IMR-90 (cell line): ENCODE results near the gene CEP162. TPM values are rescaled to one million over a fixed set of nuclear protein-coding genes. Genes with fewer than 3 reads are reported as not detected.
"Not testable (repeated sequence)": the region's sequence is repeated elsewhere in the genome, so short reads cannot be mapped to it uniquely, and the experiment has no call there.

Experiments used
- ATAC-seq: fragments of 200-7000 bp; cut with Tn5 transposase; 2 replicates; pipeline ENCODE4 v1.9.1; 2020; ENCODE audit warnings: low read depth, mild to moderate bottlenecking, moderate library complexity
- BruUV-seq: library from RNA; stranded (reverse); fragments of 400-500 nt; replicated peaks from 2 replicates; lab custom pipeline; 2021; lab: Mats Ljungman, UMichigan
- CTCF ChIA-PET: fragments of 300-600 bp; formaldehyde crosslinking; extraction: SDS; loops from one replicate; lab custom pipeline; 2021; ENCODE audit warnings: antibody characterized with exemption; lab: Yijun Ruan, JAX
- POLR2A ChIA-PET: fragments of 300-600 bp; sonication (Branson Sonifier 250); formaldehyde crosslinking; loops from one replicate; lab custom pipeline; 2022; ENCODE audit warnings: antibody characterized with exemption; ENCODE audit not compliant: unreplicated experiment; lab: Charles Lee
- DNase-seq: peaks from one replicate; pipeline ENCODE4 v3.0.0; 2013
- H2AFZ ChIP-seq: replicated peaks from 2 replicates; pipeline ENCODE3; 2013; ENCODE audit warnings: low read length, mild to moderate bottlenecking; ENCODE audit not compliant: poor library complexity
- H2AK5ac ChIP-seq: 2 replicates; pipeline ENCODE4 v1.6.1; 2013; ENCODE audit warnings: low read depth, low read length, inconsistent platforms
- H2AK9ac ChIP-seq: replicated peaks from 2 replicates; pipeline ENCODE3; 2013; ENCODE audit warnings: mild to moderate bottlenecking, low read depth, low read length, moderate library complexity; ENCODE audit not compliant: poor library complexity
- H2BK120ac ChIP-seq: 2 replicates; pipeline ENCODE4 v1.6.1; 2013; ENCODE audit warnings: low read depth, low read length, inconsistent platforms
- H2BK15ac ChIP-seq: 3 replicates; pipeline ENCODE4 v1.6.1; 2013; ENCODE audit warnings: low read depth, low read length, inconsistent platforms
- H2BK20ac ChIP-seq: 2 replicates; pipeline ENCODE4 v1.6.1; 2013; ENCODE audit warnings: low read depth, mild to moderate bottlenecking, inconsistent platforms, low read length, moderate library complexity
- H2BK5ac ChIP-seq: 2 replicates; pipeline ENCODE4 v1.6.1; 2013; ENCODE audit warnings: mild to moderate bottlenecking, low read depth, low read length, inconsistent platforms; ENCODE audit not compliant: poor library complexity, severe bottlenecking
- H3K14ac ChIP-seq: replicated peaks from 2 replicates; pipeline ENCODE4 v1.6.1; 2013; ENCODE audit warnings: low read depth, low read length, inconsistent platforms
- H3K18ac ChIP-seq: 2 replicates; pipeline ENCODE4 v1.6.1; 2013; ENCODE audit warnings: low read depth, low read length, control low read depth
- H3K23ac ChIP-seq: 2 replicates; pipeline ENCODE4 v1.6.1; 2013; ENCODE audit warnings: low read depth, low read length, inconsistent platforms
- H3K27ac ChIP-seq: 2 replicates; pipeline ENCODE4 v1.5.1; 2013; ENCODE audit warnings: mild to moderate bottlenecking, control low read depth, low read length; ENCODE audit not compliant: insufficient read depth
- H3K27me3 ChIP-seq: 2 replicates; pipeline ENCODE4 v1.6.1; 2013; ENCODE audit warnings: low read length; ENCODE audit not compliant: control insufficient read depth, insufficient read depth
- H3K36me3 ChIP-seq: 2 replicates; pipeline ENCODE4 v1.6.1; 2013; ENCODE audit warnings: low read length, mixed read lengths; ENCODE audit not compliant: control insufficient read depth, insufficient read depth
- H3K4ac ChIP-seq: 2 replicates; pipeline ENCODE4 v1.6.1; 2013; ENCODE audit warnings: low read depth, low read length, inconsistent platforms
- H3K4me1 ChIP-seq: 2 replicates; pipeline ENCODE4 v1.6.1; 2013; ENCODE audit warnings: low read length, mixed read lengths; ENCODE audit not compliant: control insufficient read depth, insufficient read depth
- H3K4me2 ChIP-seq: 2 replicates; pipeline ENCODE4 v1.6.1; 2013; ENCODE audit warnings: low read depth, mild to moderate bottlenecking, control low read depth, low read length, moderate library complexity
- H3K4me3 ChIP-seq: 2 replicates; pipeline ENCODE4 v1.5.1; 2013; ENCODE audit warnings: low read depth, mild to moderate bottlenecking, control low read depth, low read length, moderate library complexity; ENCODE audit not compliant: insufficient read depth
- H3K56ac ChIP-seq: 2 replicates; pipeline ENCODE4 v1.6.1; 2013; ENCODE audit warnings: low read length, inconsistent platforms; ENCODE audit not compliant: insufficient read depth; ENCODE audit errors: extremely low read depth
- H3K79me1 ChIP-seq, 2 experiments: 2 replicates each; pipeline ENCODE4 v1.6.1; 2013; ENCODE audit warnings: low read length in 2 of 2, inconsistent platforms in 1 of 2, low read depth in 1 of 2
- H3K9ac ChIP-seq: 2 replicates; pipeline ENCODE4 v1.6.1; 2013; ENCODE audit warnings: low read depth, low read length, control low read depth
- H3K9me1 ChIP-seq: 2 replicates; pipeline ENCODE4 v1.6.1; 2013; ENCODE audit warnings: low read length, inconsistent platforms; ENCODE audit not compliant: insufficient read depth
- H3K9me3 ChIP-seq: 2 replicates; pipeline ENCODE4 v1.6.1; 2013; ENCODE audit warnings: low read length; ENCODE audit not compliant: control insufficient read depth, insufficient read depth
- H4K20me1 ChIP-seq: 2 replicates; pipeline ENCODE4 v1.6.1; 2013; ENCODE audit warnings: low read length, inconsistent platforms; ENCODE audit not compliant: insufficient read depth
- H4K5ac ChIP-seq: 2 replicates; pipeline ENCODE4 v1.6.1; 2013; ENCODE audit warnings: mild to moderate bottlenecking, low read depth, low read length, control low read depth
- H4K8ac ChIP-seq, 2 experiments: 2 replicates each; pipeline ENCODE4 v1.6.1; 2013; ENCODE audit warnings: low read depth in 2 of 2, low read length in 2 of 2, control low read depth in 1 of 2, inconsistent platforms in 1 of 2
- H4K91ac ChIP-seq: 2 replicates; pipeline ENCODE4 v1.6.1; 2013; ENCODE audit warnings: low read depth, low read length, inconsistent platforms; ENCODE audit not compliant: insufficient read depth
- BHLHE40 ChIP-seq: fragments of 150-350 bp; IDR thresholded peaks from 2 replicates; pipeline ENCODE4 v1.6.1; 2016; ENCODE audit warnings: mild to moderate bottlenecking, low read depth, low read length
- CEBPB ChIP-seq: IDR thresholded peaks from 2 replicates; pipeline ENCODE4 v1.6.1; 2012; ENCODE audit warnings: low read depth, low read length, improper control_type of control experiment
- CHD1 ChIP-seq: IDR thresholded peaks from 2 replicates; pipeline ENCODE4 v1.6.1; 2012; ENCODE audit warnings: low read depth, low read length, improper control_type of control experiment
- MAFK ChIP-seq: IDR thresholded peaks from 2 replicates; pipeline ENCODE4 v1.6.1; 2012; ENCODE audit warnings: low read depth, low read length, improper control_type of control experiment
- RCOR1 ChIP-seq: IDR thresholded peaks from 2 replicates; pipeline ENCODE4 v1.6.1; 2012; ENCODE audit warnings: mild to moderate bottlenecking, low read length, improper control_type of control experiment; ENCODE audit not compliant: insufficient replicate concordance
- RFX5 ChIP-seq: IDR thresholded peaks from 2 replicates; pipeline ENCODE4 v1.8.0; 2012; ENCODE audit warnings: low read depth, mild to moderate bottlenecking, low read length, moderate library complexity
- WGBS, 2 experiments: methylation state at CpG; one replicate each; pipeline versions ENCODE4 v1.1.5 to v1.1.7; 2013; ENCODE audit warnings: missing lambda C conversion rate in 2 of 2; ENCODE audit not compliant: insufficient read length in 1 of 2; ENCODE audit errors: extremely low coverage in 2 of 2; 5-methylcytosine and 5-hydroxymethylcytosine counted together
- dilution Hi-C: fragments of 300-500 bp; cut with HindIII; formaldehyde crosslinking; loops from one replicate; pipeline ENCODE4 v1.14.3; 2018; ENCODE audit warnings: low sequenced_read_pairs; ENCODE audit not compliant: unreplicated experiment
- in situ Hi-C: fragments of 300-500 bp; cut with MboI; formaldehyde crosslinking; loops from 3 replicates; pipeline ENCODE4 v1.14.3; 2019; ENCODE audit warnings: low sequenced_read_pairs, inconsistent platforms, mixed read lengths
- intact Hi-C: fragments of 100-400 bp; cut with micrococcal nuclease; formaldehyde crosslinking; loops from 2 replicates; pipeline ENCODE4 v1.10.0; 2022
- polyA plus RNA-seq, 3 experiments: library from polyadenylated mRNA; depleted of rRNA; stranded (reverse); fragments of >200 nt; gene quantifications; 2 replicates each; pipeline ENCODE4 v1.2.3, GENCODE V29; 2012; ENCODE audit warnings: low replicate concordance in 1 of 3
- total RNA-seq: library from RNA; depleted of rRNA; stranded (reverse); fragments of >200 nt; gene quantifications from 2 replicates; pipeline ENCODE4 v1.2.3, GENCODE V29; 2012
- TF ChIP-seq, protein P1 (sequence below): conservative IDR thresholded peaks from 2 replicates; pipeline ENCODE4 v1.5.1; 2012; ENCODE audit warnings: mild to moderate bottlenecking, low read depth, low read length, improper control_type of control experiment

Gene CEP162
- total and polyA plus RNA-seq, 2 of the 4 experiments (the other 2 are of a cell fraction): 1.2 to 1.6 TPM

DNA sequence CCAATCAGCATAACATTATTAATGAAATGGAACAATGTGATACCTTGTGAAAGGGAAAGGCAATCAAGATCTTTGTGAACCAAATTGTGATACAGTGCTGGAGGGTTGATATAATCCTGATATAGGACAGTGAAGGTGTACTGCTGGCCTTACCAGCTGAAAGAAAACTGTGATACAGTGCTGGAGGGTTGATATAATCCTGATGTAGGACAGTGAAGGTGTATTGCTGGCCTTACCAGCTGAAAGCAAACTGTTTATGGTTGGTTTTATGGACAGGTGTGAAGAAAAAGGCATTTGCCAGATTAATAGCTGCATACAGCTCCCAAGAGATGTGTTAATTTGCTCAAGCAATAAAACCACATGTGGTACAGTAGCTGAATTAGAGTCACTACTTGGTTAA lies 119.9 kb downstream of the CEP162 start:
- Histone ChIP-seq H4K8ac (no peak overlapping the region), H3K4ac (no peak overlapping the region), H2AFZ (no peak overlapping the region), H3K18ac (no peak overlapping the region), H3K9ac (no peak overlapping the region), H3K27ac (no peak overlapping the region), H3K9me3 (no peaks in the 10 kb centered on the region), H4K91ac (no peak overlapping the region), H2BK15ac (no peak overlapping the region), H2AK9ac (no peak overlapping the region), H3K14ac (no peak overlapping the region), H3K36me3 (no peaks in the 10 kb centered on the region), H3K4me2 (no peak overlapping the region), H2BK5ac (no peak overlapping the region), H3K27me3 (no peaks in the 10 kb centered on the region), H3K56ac (no peak overlapping the region), H3K4me3 (no peak overlapping the region), H3K23ac (no peak overlapping the region), H2BK20ac (no peak overlapping the region), H4K5ac (no peak overlapping the region), H2BK120ac (no peak overlapping the region), H4K20me1 (no peaks in the 10 kb centered on the region), H2AK5ac (no peak overlapping the region), H3K9me1 (no peaks in the 10 kb centered on the region), H3K4me1 (no peaks in the 10 kb centered on the region), H3K79me1 (no peaks in the 10 kb centered on the region)
- intact Hi-C loops (no loop called here), dilution Hi-C loops (no loop called here), in situ Hi-C loops (no loop called here)
- no peak for ATAC-seq
- POLR2A ChIA-PET: no interaction called here
- CTCF ChIA-PET: no interaction called here
- no TSS peak for BruUV-seq
- DNase-seq: no peak
- TF ChIP-seq RCOR1 (no peak), CEBPB (no peak), BHLHE40 (no peak), MAFK (no peak), RFX5 (no peak), CHD1 (no peak)
- TF ChIP-seq, protein P1, sequence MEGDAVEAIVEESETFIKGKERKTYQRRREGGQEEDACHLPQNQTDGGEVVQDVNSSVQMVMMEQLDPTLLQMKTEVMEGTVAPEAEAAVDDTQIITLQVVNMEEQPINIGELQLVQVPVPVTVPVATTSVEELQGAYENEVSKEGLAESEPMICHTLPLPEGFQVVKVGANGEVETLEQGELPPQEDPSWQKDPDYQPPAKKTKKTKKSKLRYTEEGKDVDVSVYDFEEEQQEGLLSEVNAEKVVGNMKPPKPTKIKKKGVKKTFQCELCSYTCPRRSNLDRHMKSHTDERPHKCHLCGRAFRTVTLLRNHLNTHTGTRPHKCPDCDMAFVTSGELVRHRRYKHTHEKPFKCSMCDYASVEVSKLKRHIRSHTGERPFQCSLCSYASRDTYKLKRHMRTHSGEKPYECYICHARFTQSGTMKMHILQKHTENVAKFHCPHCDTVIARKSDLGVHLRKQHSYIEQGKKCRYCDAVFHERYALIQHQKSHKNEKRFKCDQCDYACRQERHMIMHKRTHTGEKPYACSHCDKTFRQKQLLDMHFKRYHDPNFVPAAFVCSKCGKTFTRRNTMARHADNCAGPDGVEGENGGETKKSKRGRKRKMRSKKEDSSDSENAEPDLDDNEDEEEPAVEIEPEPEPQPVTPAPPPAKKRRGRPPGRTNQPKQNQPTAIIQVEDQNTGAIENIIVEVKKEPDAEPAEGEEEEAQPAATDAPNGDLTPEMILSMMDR: no peak

DNA sequence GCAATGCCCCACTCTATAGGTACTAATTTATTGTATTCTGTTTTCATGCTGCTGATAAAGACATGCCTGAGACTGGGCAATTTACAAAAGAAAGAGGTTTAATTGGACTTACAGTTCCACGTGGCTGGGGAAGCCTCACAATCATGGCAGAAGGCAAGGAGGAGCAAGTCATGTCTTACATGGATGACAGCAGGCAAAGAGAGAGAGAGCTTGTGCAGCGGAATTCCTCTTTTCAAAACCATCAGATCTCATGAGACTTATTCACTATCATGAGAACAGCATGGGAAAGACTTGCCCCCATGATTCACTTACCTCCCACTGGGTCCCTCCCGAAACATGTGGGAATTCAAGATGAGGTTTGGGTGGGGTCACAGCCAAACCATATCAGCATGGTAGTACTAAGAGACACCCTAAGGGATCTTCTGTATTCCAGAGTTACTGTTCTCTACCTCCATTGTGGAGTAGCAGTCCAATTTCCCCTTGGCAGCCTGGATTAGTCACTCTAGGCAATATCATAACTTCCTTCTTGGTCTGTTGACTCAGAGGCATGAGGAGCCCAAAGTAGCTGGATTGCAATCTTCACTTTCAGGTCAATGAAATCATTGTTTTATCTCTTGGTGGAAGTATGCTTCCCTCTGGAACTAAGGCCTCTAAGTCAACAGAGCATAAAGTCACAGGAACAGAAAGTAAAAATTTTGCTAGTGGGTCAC lies 122.1 kb downstream of the CEP162 start:
- CTCF ChIA-PET, H2AK9ac ChIP-seq, H2BK15ac ChIP-seq, H3K23ac ChIP-seq, intact Hi-C loops, H4K5ac ChIP-seq, H2BK5ac ChIP-seq, H2BK120ac ChIP-seq, H3K4me2 ChIP-seq, H4K91ac ChIP-seq, H3K79me1 ChIP-seq, H3K4me1 ChIP-seq, H4K20me1 ChIP-seq, BruUV-seq, H3K9ac ChIP-seq, H3K18ac ChIP-seq, H3K4me3 ChIP-seq, H2BK20ac ChIP-seq, H2AK5ac ChIP-seq, ATAC-seq, dilution Hi-C loops, H3K9me1 ChIP-seq, H3K9me3 ChIP-seq, H3K4ac ChIP-seq, POLR2A ChIA-PET, H3K14ac ChIP-seq, H4K8ac ChIP-seq, H3K56ac ChIP-seq, H3K36me3 ChIP-seq, in situ Hi-C loops, H2AFZ ChIP-seq, H3K27me3 ChIP-seq, H3K27ac ChIP-seq: not testable (repeated sequence)
- no CpG with 5 or more reads among the region's 3 CpGs for WGBS, 2 experiments
- peak; percentile 24 for DNase-seq
